SU-DHL-6 (cell line): ENCODE results near the gene ACAD10.

Experiments
- H2AFZ ChIP-seq: fragments of 200-600 bp; sonication (generic); 2 replicates; pipeline ENCODE4 v1.6.1; 2014; ENCODE audit warnings: low read depth, mild to moderate bottlenecking, moderate library complexity, mixed read lengths, antibody characterized with exemption, low read length; ENCODE audit not compliant: severe bottlenecking
- H3F3A ChIP-seq: fragments of 200-600 bp; shearing (Covaris generic); 2 replicates; pipeline ENCODE4 v1.6.0; 2016; ENCODE audit warnings: antibody characterized with exemption, mild to moderate bottlenecking; ENCODE audit not compliant: insufficient read depth
- H3K27ac ChIP-seq: fragments of 200-600 bp; sonication (generic); 2 replicates; pipeline ENCODE4 v1.5.1; 2016; ENCODE audit warnings: low read depth, mild to moderate bottlenecking, low read length, moderate library complexity, mixed read lengths
- H3K27me3 ChIP-seq: fragments of 200-600 bp; sonication (generic), shearing (Covaris generic); 2 replicates; pipeline ENCODE4 v1.6.0; 2014; ENCODE audit warnings: mild to moderate bottlenecking, low read length
- H3K36me3 ChIP-seq: fragments of 200-600 bp; sonication (generic); 2 replicates; pipeline ENCODE4 v1.6.1; 2014; ENCODE audit warnings: mild to moderate bottlenecking, low read length, mixed read lengths
- H3K4me2 ChIP-seq: fragments of 300-600, 200-600 bp; shearing (Covaris generic), sonication (generic); 2 replicates; pipeline ENCODE4 v1.6.0; 2014; ENCODE audit warnings: low read length, low read depth, mild to moderate bottlenecking; ENCODE audit not compliant: poor library complexity, severe bottlenecking
- H3K4me3 ChIP-seq: fragments of 200-600 bp; sonication (generic); 2 replicates; pipeline ENCODE4 v1.5.1; 2014; ENCODE audit warnings: antibody characterized with exemption, low read length, mild to moderate bottlenecking, mixed read lengths; ENCODE audit not compliant: insufficient read depth, poor library complexity, severe bottlenecking
- H3K79me2 ChIP-seq: fragments of 200-600 bp; sonication (generic); 2 replicates; pipeline ENCODE4 v1.6.1; 2014; ENCODE audit warnings: mild to moderate bottlenecking, low read length, moderate library complexity; ENCODE audit not compliant: insufficient read depth
- H3K9ac ChIP-seq: fragments of 200-600 bp; sonication (generic); 2 replicates; pipeline ENCODE4 v1.7.0; 2014; ENCODE audit warnings: mild to moderate bottlenecking, low read length
- H3K9me2 ChIP-seq: fragments of 200-600 bp; sonication (generic); replicated peaks from 2 replicates; pipeline ENCODE4 v1.6.1; 2014; ENCODE audit warnings: low read length; ENCODE audit not compliant: insufficient read depth
- H3K9me3 ChIP-seq: fragments of 200-600 bp; sonication (generic); 2 replicates; pipeline ENCODE4 v1.6.1; 2014; ENCODE audit warnings: low read length, mixed read lengths; ENCODE audit not compliant: insufficient read depth
- H4K20me1 ChIP-seq: fragments of 200-600 bp; sonication (generic); 2 replicates; pipeline ENCODE4 v1.6.1; 2014; ENCODE audit warnings: low read depth, mild to moderate bottlenecking, antibody characterized with exemption, low read length, moderate library complexity, mixed read lengths
- EZH2phosphoT487 ChIP-seq: fragments of 200-600 bp; sonication (generic), shearing (Covaris generic); conservative IDR thresholded peaks from 2 replicates; pipeline ENCODE4 v1.6.1; 2018; ENCODE audit warnings: mild to moderate bottlenecking, antibody characterized with exemption, low read length, moderate library complexity, mixed read lengths
- TF ChIP-seq, protein P1 (sequence below): fragments of 200-600 bp; sonication (generic); IDR thresholded peaks from one replicate; pipeline ENCODE4 v1.5.1; 2017; ENCODE audit warnings: antibody characterized with exemption, mild to moderate bottlenecking, low read length, moderate library complexity; ENCODE audit not compliant: insufficient read depth, poor library complexity, severe bottlenecking

ACAD10 gene

DNA sequence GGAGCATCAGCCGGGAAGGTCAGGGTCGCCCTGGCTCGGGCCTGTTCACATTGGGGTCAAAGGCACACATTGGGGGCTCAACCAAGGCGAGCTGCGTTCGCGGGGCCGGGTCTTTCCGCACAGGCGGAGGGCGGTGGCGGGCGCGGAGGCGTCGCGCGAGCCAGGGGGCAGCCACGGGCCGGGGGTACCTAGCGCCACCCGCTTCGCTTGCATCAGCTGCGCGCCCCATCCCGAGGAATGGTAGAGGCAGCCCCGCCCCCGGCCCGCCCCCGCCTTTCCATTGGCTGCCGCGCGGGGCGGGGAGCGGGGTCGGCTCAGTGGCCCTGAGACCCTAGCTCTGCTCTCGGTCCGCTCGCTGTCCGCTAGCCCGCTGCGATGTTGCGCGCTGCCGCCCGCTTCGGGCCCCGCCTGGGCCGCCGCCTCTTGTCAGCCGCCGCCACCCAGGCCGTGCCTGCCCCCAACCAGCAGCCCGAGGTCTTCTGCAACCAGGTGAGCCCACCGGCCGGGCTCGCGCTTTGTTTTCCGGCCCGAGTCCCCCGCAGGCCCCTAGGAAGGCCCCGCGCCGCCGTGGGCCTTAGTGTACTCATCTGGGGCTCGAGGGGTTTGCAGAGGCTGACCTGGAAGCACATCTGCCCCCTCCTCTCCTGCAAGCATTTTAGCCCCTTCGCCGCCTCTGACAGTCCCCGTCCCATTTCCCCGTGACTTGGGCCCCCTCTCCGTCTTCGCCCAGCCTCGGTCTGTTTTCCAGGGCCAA lies 80.9 kb downstream of the ACAD10 start, which contains the start of gene ALDH2:
ALDH2 (plus strand) TSS at position 326 of the 754 bp plus-strand sequence; CDS start at position 376, 50 bp downstream.
- Histone ChIP-seq H4K20me1 (no peaks in the 10 kb centered on the region), H3K36me3 (no peaks in the 10 kb centered on the region), H3K9ac (peak within 1 kb of the TSS; percentile 63), H3K4me3 (peak within 1 kb of the TSS; percentile 50), H3F3A (peaks cover 12% of the 10 kb centered on the region), H3K9me3 (no peaks in the 10 kb centered on the region), H3K4me2 (peak within 1 kb of the TSS; percentile 81), H3K79me2 (no peaks in the 10 kb centered on the region), H2AFZ (peak within 1 kb of the TSS; percentile 67), H3K27me3 (no peaks in the 10 kb centered on the region), H3K9me2 (no peaks in the 10 kb centered on the region), H3K27ac (peak within 1 kb of the TSS; percentile 60)
- no peak for TF ChIP-seq EZH2phosphoT487
- TF ChIP-seq, protein P1, sequence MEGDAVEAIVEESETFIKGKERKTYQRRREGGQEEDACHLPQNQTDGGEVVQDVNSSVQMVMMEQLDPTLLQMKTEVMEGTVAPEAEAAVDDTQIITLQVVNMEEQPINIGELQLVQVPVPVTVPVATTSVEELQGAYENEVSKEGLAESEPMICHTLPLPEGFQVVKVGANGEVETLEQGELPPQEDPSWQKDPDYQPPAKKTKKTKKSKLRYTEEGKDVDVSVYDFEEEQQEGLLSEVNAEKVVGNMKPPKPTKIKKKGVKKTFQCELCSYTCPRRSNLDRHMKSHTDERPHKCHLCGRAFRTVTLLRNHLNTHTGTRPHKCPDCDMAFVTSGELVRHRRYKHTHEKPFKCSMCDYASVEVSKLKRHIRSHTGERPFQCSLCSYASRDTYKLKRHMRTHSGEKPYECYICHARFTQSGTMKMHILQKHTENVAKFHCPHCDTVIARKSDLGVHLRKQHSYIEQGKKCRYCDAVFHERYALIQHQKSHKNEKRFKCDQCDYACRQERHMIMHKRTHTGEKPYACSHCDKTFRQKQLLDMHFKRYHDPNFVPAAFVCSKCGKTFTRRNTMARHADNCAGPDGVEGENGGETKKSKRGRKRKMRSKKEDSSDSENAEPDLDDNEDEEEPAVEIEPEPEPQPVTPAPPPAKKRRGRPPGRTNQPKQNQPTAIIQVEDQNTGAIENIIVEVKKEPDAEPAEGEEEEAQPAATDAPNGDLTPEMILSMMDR, result peak; percentile 17

DNA sequence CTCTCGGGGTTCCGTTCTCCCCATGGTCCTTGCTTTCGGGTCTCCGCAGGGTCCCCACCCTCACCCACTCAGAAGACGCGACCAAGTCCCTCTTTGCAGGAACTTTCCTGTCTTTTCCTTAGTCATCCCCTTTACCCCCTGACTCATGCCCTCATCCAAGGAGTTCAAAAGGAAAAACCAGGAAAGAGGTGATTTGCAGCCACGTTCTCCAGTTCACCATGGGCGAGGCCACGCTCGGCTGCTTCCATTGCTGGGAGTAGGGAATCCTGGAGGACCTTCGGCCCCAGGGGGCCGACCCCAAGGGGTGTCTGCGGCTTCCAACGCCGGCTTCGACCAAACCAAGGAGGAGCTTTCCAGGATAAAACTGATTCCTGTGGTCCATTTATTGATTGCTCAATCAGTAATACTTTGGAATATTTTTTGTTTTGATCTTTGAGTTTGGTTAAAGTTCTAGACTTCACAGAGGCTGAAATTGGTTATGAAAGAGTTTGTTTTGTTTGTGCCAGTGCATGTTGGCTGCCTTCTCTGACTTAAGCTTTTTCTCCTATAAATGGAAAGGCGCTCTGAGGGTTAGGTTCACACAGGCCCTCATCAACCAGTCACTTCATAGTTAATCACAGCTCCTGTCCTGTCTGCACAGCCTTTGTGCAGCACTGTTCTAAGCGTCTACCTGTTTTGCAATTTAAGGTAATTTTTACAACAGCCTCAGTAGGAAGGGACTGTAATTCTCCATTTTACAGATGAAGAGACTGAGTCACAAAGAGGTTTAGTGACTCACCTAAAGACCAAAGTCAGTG lies 81.7 kb downstream of the ACAD10 start:
- Histone ChIP-seq H4K20me1 (no peaks in the 10 kb centered on the region), H3K4me2 (peak overlapping the region; percentile 81), H3F3A (peaks cover 9% of the 10 kb centered on the region), H3K4me3 (peak overlapping the region; percentile 50), H3K27me3 (no peaks in the 10 kb centered on the region), H3K9me3 (no peaks in the 10 kb centered on the region), H3K9ac (peak overlapping the region; percentile 63), H2AFZ (no peak overlapping the region), H3K9me2 (no peaks in the 10 kb centered on the region), H3K27ac (no peak overlapping the region), H3K36me3 (no peaks in the 10 kb centered on the region), H3K79me2 (no peaks in the 10 kb centered on the region)
- TF ChIP-seq, protein P1, result no peak
- no peak for TF ChIP-seq EZH2phosphoT487

DNA sequence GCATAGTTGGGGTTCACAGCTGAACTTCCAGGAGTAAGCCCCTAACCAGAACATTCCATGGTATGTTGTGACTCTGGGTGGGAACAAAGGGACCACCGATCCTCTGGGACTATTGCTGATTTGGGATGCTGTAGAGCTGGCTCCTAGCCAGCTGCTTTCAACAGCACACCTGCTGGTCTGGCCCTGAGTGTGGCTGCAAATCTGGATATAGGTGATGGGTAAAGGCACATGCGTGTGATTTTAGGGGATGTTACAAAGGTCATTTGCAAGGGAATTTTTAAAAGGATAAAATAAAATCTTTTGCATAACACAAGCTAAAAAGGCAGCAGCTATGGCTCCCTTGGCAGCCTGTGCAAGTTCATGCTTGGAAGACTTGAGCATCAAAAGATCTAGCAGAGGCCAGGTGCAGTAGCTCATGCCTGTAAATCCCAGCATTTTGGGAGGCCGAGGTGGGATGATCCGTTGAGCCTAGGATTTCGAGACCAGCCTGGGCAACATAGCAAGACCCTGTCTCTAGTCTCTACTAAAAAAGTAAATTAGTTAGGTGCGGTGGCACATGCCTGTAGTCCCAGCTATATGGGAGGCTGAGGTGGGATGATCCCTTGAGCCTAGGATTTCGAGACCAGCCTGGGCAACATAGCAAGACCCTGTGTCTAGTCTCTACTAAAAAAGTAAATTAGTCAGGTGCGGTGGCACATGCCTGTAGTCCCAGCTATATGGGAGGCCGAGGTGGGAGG lies 82.5 kb downstream of the ACAD10 start:
- H4K20me1 ChIP-seq, result no peaks in the 10 kb centered on the region
- no peaks in the 10 kb centered on the region for H3K27me3 ChIP-seq
- H2AFZ ChIP-seq, result no peak overlapping the region
- no peaks in the 10 kb centered on the region for H3K79me2 ChIP-seq
- no peak for TF ChIP-seq EZH2phosphoT487
- TF ChIP-seq, protein P1, result no peak
- no peaks in the 10 kb centered on the region for H3K9me2 ChIP-seq
- H3K36me3 ChIP-seq, result no peaks in the 10 kb centered on the region
- H3F3A ChIP-seq, result peaks cover 9% of the 10 kb centered on the region
- H3K9me3 ChIP-seq, result no peaks in the 10 kb centered on the region
- peak overlapping the region; percentile 81 for H3K4me2 ChIP-seq
- no peak overlapping the region for H3K9ac ChIP-seq
- H3K4me3 ChIP-seq, result no peak overlapping the region
- no peak overlapping the region for H3K27ac ChIP-seq
